ENCODE results near the gene TNIK. TPM values are rescaled to one million over a fixed set of nuclear protein-coding genes. Genes with fewer than 3 reads are reported as not detected.

TNIK gene
- total and polyA plus RNA-seq, 2 experiments from 2014 or later = 14.6 to 34.3 TPM

DNA sequence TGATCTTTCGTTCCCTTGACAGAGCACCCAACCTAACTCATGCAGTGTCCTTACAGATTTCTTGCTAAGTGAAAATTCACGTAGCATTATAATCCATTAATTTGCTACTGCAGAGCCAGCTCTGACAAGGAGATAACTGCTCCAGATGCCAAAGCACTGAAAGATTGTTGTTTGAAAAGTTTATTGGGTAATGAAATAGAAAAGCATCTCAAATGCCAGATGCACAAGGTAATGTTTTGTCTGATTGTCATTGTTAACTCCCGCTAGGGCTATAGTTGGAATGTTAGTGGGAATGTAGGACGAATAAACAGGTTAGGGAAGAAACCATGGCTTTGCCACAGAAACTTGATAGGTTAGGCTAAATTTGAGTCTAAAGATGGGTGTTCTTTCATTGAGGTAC is 413.4 kb downstream of the TNIK start (continued):
- TF ChIP-seq, protein P1, sequence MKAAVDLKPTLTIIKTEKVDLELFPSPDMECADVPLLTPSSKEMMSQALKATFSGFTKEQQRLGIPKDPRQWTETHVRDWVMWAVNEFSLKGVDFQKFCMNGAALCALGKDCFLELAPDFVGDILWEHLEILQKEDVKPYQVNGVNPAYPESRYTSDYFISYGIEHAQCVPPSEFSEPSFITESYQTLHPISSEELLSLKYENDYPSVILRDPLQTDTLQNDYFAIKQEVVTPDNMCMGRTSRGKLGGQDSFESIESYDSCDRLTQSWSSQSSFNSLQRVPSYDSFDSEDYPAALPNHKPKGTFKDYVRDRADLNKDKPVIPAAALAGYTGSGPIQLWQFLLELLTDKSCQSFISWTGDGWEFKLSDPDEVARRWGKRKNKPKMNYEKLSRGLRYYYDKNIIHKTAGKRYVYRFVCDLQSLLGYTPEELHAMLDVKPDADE (IDR thresholded peaks at IDR 0.05) = no peak
- TF ChIP-seq STAT1 (IDR thresholded peaks at IDR 0.05; ENCODE audit: unreplicated experiment) = no peak
- no peak for TF ChIP-seq POLR2AphosphoS5 (IDR thresholded peaks at IDR 0.05; ENCODE audit: low read depth)
- TF ChIP-seq, protein P2, sequence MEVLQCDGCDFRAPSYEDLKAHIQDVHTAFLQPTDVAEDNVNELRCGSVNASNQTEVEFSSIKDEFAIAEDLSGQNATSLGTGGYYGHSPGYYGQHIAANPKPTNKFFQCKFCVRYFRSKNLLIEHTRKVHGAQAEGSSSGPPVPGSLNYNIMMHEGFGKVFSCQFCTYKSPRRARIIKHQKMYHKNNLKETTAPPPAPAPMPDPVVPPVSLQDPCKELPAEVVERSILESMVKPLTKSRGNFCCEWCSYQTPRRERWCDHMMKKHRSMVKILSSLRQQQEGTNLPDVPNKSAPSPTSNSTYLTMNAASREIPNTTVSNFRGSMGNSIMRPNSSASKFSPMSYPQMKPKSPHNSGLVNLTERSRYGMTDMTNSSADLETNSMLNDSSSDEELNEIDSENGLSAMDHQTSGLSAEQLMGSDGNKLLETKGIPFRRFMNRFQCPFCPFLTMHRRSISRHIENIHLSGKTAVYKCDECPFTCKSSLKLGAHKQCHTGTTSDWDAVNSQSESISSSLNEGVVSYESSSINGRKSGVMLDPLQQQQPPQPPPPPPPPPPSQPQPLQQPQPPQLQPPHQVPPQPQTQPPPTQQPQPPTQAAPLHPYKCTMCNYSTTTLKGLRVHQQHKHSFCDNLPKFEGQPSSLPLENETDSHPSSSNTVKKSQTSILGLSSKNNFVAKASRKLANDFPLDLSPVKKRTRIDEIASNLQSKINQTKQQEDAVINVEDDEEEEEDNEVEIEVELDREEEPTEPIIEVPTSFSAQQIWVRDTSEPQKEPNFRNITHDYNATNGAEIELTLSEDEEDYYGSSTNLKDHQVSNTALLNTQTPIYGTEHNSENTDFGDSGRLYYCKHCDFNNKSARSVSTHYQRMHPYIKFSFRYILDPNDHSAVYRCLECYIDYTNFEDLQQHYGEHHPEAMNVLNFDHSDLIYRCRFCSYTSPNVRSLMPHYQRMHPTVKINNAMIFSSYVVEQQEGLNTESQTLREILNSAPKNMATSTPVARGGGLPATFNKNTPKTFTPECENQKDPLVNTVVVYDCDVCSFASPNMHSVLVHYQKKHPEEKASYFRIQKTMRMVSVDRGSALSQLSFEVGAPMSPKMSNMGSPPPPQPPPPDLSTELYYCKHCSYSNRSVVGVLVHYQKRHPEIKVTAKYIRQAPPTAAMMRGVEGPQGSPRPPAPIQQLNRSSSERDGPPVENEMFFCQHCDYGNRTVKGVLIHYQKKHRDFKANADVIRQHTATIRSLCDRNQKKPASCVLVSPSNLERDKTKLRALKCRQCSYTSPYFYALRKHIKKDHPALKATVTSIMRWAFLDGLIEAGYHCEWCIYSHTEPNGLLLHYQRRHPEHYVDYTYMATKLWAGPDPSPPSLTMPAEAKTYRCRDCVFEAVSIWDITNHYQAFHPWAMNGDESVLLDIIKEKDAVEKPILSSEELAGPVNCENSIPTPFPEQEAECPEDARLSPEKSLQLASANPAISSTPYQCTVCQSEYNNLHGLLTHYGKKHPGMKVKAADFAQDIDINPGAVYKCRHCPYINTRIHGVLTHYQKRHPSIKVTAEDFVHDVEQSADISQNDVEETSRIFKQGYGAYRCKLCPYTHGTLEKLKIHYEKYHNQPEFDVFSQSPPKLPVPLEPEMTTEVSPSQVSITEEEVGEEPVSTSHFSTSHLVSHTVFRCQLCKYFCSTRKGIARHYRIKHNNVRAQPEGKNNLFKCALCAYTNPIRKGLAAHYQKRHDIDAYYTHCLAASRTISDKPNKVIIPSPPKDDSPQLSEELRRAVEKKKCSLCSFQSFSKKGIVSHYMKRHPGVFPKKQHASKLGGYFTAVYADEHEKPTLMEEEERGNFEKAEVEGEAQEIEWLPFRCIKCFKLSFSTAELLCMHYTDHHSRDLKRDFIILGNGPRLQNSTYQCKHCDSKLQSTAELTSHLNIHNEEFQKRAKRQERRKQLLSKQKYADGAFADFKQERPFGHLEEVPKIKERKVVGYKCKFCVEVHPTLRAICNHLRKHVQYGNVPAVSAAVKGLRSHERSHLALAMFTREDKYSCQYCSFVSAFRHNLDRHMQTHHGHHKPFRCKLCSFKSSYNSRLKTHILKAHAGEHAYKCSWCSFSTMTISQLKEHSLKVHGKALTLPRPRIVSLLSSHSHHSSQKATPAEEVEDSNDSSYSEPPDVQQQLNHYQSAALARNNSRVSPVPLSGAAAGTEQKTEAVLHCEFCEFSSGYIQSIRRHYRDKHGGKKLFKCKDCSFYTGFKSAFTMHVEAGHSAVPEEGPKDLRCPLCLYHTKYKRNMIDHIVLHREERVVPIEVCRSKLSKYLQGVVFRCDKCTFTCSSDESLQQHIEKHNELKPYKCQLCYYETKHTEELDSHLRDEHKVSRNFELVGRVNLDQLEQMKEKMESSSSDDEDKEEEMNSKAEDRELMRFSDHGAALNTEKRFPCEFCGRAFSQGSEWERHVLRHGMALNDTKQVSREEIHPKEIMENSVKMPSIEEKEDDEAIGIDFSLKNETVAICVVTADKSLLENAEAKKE (CRISPR knock-in tag; IDR thresholded peaks at IDR 0.05) = no peak
- TF ChIP-seq EZH2phosphoT487 (IDR thresholded peaks at IDR 0.05; ENCODE audit: unreplicated experiment) = no peak
- TF ChIP-seq ZNF331 (CRISPR knock-in tag; IDR thresholded peaks at IDR 0.05; ENCODE audit: low read depth) = no peak
- TF ChIP-seq ZNF114 (CRISPR knock-in tag; IDR thresholded peaks at IDR 0.05) = no peak

DNA sequence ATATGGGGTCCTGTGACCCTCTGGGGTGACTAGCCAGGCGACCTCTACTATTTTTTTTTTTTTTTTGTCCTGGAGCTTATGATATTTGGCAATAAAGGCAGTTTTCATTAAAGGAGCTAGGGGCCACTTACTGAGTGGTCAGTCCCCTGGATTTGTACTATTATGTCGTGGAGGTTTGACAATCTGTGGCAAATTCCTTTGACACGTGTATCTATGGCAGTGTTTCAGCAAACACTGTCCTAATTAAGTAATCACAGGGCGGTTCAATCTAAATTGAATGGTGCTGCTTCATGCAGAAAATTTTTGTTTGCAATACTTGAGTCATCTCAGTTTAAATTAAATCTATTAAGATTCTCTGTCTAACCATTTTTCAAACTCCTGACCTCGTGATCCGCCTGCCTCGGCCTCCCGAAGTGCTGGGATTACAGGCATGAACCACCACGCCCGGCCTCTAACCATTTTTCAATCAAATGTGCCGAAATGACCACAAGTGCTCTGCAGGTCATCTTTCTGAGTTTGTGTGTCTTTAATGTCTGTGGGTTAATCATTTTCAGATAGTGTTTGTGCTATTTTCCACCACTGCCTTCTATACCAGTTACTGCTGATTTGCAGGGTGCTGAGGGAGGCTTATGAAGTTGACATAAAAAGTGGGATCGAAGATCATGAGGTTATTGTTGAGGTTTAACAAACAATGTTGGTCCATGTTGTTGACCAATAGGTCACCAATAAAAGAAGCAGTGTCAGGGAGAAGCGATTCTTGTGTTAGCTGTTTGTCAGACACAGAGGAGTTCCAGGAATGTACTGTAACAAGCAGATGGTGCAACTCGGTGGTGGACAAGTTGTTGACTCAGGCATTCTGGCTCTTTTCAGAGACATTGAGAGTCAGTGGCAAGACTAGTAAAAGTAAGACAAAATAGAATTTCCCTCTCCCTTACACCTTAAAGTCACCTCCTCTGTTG is 415.1 kb downstream of the TNIK start:
- Mint-ChIP-seq H3K4me3 (no peak overlapping the region), H3K27me3 (ENCODE audit: insufficient read depth, low read depth, poor library complexity) (no peaks in the 10 kb centered on the region), H3K36me3 (ENCODE audit: low read depth) (no peaks in the 10 kb centered on the region), H3K27ac (no peak overlapping the region), H3K9me3 (no peaks in the 10 kb centered on the region), H3K4me1 (peaks cover 8% of the 10 kb centered on the region; the same call in 2 of the 3 replicates)
- Histone ChIP-seq H3K4me1 (ENCODE audit: insufficient read depth) (no peaks in the 10 kb centered on the region), H3K9me2 (ENCODE audit: insufficient read depth) (peaks cover 5% of the 10 kb centered on the region; the same call in 1 of the 2 replicates), H3F3A (replicated peaks; ENCODE audit: low read depth) (no peaks in the 10 kb centered on the region), H3K27ac (ENCODE audit: low read depth) (no peak overlapping the region), H3K4me3 (no peak overlapping the region), H3K36me3 (ENCODE audit: insufficient read depth) (no peaks in the 10 kb centered on the region), H3K79me2 (replicated peaks; ENCODE audit: insufficient read depth) (no peaks in the 10 kb centered on the region), H4K20me1 (replicated peaks; ENCODE audit: insufficient read depth) (no peaks in the 10 kb centered on the region), H2AFZ (no peak overlapping the region), H3K27me3 (ENCODE audit: insufficient read depth) (no peaks in the 10 kb centered on the region), H3K4me2 (no peak overlapping the region)
- ATAC-seq = no peak
- no peak for DNase-seq (ENCODE audit: low spot score)
- TF ChIP-seq CREB1 (CRISPR knock-in tag; IDR thresholded peaks at IDR 0.05; ENCODE audit: low read depth) = no peak
